GM23338 (cell line): ENCODE measurements around the gene FBXL17. TPM values are rescaled to one million over a fixed set of nuclear protein-coding genes. Genes with fewer than 3 reads are reported as not detected.

Experiments
- ATAC-seq: fragments of 200-7000 bp; cut with Tn5 transposase; 3 replicates; pipeline ENCODE4 v1.9.1; 2020
- DNase-seq: peaks from one replicate; pipeline ENCODE4 v3.0.0-alpha.2; 2015; ENCODE audit warnings: low spot score
- H2AFZ ChIP-seq: fragments of 200-600 bp; sonication (generic); 2 replicates; pipeline ENCODE4 v1.8.0; 2016; ENCODE audit warnings: antibody characterized with exemption, mild to moderate bottlenecking, moderate library complexity
- H3F3A ChIP-seq: fragments of 200-600 bp; sonication (generic); replicated peaks from 2 replicates; pipeline ENCODE4 v1.8.0; 2017; ENCODE audit warnings: antibody characterized with exemption, mixed run types, low read depth
- H3K27ac ChIP-seq: fragments of 200-600 bp; sonication (generic); 2 replicates; pipeline ENCODE4 v1.6.1; 2016; ENCODE audit warnings: low read depth
- H3K27me3 ChIP-seq: fragments of 200-600 bp; sonication (generic); 2 replicates; pipeline ENCODE4 v1.8.0; 2016; ENCODE audit warnings: mild to moderate bottlenecking, mixed run types, moderate library complexity; ENCODE audit not compliant: insufficient read depth
- H3K36me3 ChIP-seq: fragments of 200-600 bp; sonication (generic); 2 replicates; pipeline ENCODE4 v1.8.0; 2016; ENCODE audit warnings: mild to moderate bottlenecking; ENCODE audit not compliant: insufficient read depth
- H3K4me1 ChIP-seq: fragments of 200-600 bp; sonication (generic); 2 replicates; pipeline ENCODE4 v1.8.0; 2016; ENCODE audit warnings: mild to moderate bottlenecking, moderate library complexity; ENCODE audit not compliant: insufficient read depth
- H3K4me2 ChIP-seq: fragments of 200-600 bp; sonication (generic); 2 replicates; pipeline ENCODE4 v1.7.1; 2017; ENCODE audit warnings: mixed run types
- H3K4me3 ChIP-seq: fragments of 200-600 bp; sonication (generic); 2 replicates; pipeline ENCODE4 v1.6.1; 2016; ENCODE audit warnings: mixed run types
- H3K79me2 ChIP-seq: fragments of 200-600 bp; sonication (generic); replicated peaks from 2 replicates; pipeline ENCODE4 v1.8.0; 2017; ENCODE audit warnings: mild to moderate bottlenecking; ENCODE audit not compliant: insufficient read depth
- H3K9me2 ChIP-seq: fragments of 200-600 bp; sonication (generic); 2 replicates; pipeline ENCODE4 v1.8.0; 2017; ENCODE audit not compliant: insufficient read depth
- H4K20me1 ChIP-seq: fragments of 200-600 bp; sonication (generic); replicated peaks from 2 replicates; pipeline ENCODE4 v1.8.0; 2017; ENCODE audit warnings: mild to moderate bottlenecking; ENCODE audit not compliant: insufficient read depth
- H3K27ac Mint-ChIP-seq: 2 replicates; pipeline ENCODE4 v1.8.0; 2020; ENCODE audit warnings: inconsistent platforms, mild to moderate bottlenecking, moderate library complexity, mixed read lengths
- H3K27me3 Mint-ChIP-seq: 3 replicates; pipeline ENCODE4 v1.8.0; 2022; ENCODE audit warnings: low read depth, mild to moderate bottlenecking, moderate library complexity, mixed read lengths, inconsistent platforms; ENCODE audit not compliant: insufficient read depth, poor library complexity
- H3K36me3 Mint-ChIP-seq: 3 replicates; pipeline ENCODE4 v1.8.0; 2021; ENCODE audit warnings: low read depth, mild to moderate bottlenecking, inconsistent platforms, moderate library complexity, mixed read lengths
- H3K4me1 Mint-ChIP-seq: 3 replicates; pipeline ENCODE4 v1.8.0; 2020; ENCODE audit warnings: mild to moderate bottlenecking, inconsistent platforms, mixed read lengths
- H3K4me3 Mint-ChIP-seq: 3 replicates; pipeline ENCODE4 v1.8.0; 2021; ENCODE audit warnings: moderate library complexity, mild to moderate bottlenecking, inconsistent platforms, mixed read lengths
- H3K9me3 Mint-ChIP-seq: 3 replicates; pipeline ENCODE4 v1.8.0; 2020; ENCODE audit warnings: moderate library complexity, mild to moderate bottlenecking, inconsistent platforms, mixed read lengths
- CREB1 ChIP-seq: fragments of 250-450 bp; sonication (Bioruptor Pico); IDR thresholded peaks from 2 replicates; pipeline ENCODE4 v1.5.0; 2020; ENCODE audit warnings: low read depth, mild to moderate bottlenecking, moderate library complexity
- CTCF ChIP-seq, 2 experiments: fragments of 200-600 bp in 1 of 2; sonication (generic) in 1 of 2; conservative IDR thresholded peaks; 2 replicates each; pipeline versions ENCODE4 v1.5.1 to v1.6.1; 2016 to 2017; ENCODE audit warnings: antibody characterized with exemption in 2 of 2, low read depth in 2 of 2, mild to moderate bottlenecking in 2 of 2, moderate library complexity in 1 of 2
- EZH2 ChIP-seq: fragments of 200-600 bp; sonication (generic); IDR thresholded peaks from one replicate; pipeline ENCODE4 v1.8.0; 2017; ENCODE audit warnings: antibody characterized with exemption, mild to moderate bottlenecking, low read depth; ENCODE audit not compliant: unreplicated experiment
- EZH2phosphoT487 ChIP-seq: fragments of 200-600 bp; sonication (generic); IDR thresholded peaks from one replicate; pipeline ENCODE4 v1.8.1; 2018; ENCODE audit warnings: antibody characterized with exemption; ENCODE audit not compliant: unreplicated experiment
- JUNB ChIP-seq: IDR thresholded peaks from one replicate; pipeline ENCODE4 v1.6.1; 2016; ENCODE audit warnings: antibody characterized with exemption; ENCODE audit not compliant: unreplicated experiment
- NANOG ChIP-seq: IDR thresholded peaks from 2 replicates; pipeline ENCODE4 v1.6.1; 2016; ENCODE audit warnings: antibody characterized with exemption, borderline replicate concordance
- POLR2AphosphoS5 ChIP-seq: IDR thresholded peaks from 2 replicates; pipeline ENCODE4 v1.6.1; 2016; ENCODE audit warnings: antibody characterized with exemption, low read depth
- STAT1 ChIP-seq: IDR thresholded peaks from one replicate; pipeline ENCODE4 v1.6.1; 2016; ENCODE audit warnings: antibody characterized with exemption; ENCODE audit not compliant: unreplicated experiment
- ZNF114 ChIP-seq: fragments of 250-450 bp; sonication (Bioruptor Pico); IDR thresholded peaks from 2 replicates; pipeline ENCODE4 v1.5.0; 2020; ENCODE audit warnings: mild to moderate bottlenecking, moderate library complexity
- ZNF331 ChIP-seq: fragments of 250-450 bp; sonication (Bioruptor Pico); IDR thresholded peaks from 2 replicates; pipeline ENCODE4 v1.5.0; 2020; ENCODE audit warnings: low read depth, mild to moderate bottlenecking, moderate library complexity
- ZNF462 ChIP-seq: fragments of 250-450 bp; sonication (Bioruptor Pico); IDR thresholded peaks from 2 replicates; pipeline ENCODE4 v1.5.0; 2020; ENCODE audit warnings: mild to moderate bottlenecking, moderate library complexity
- polyA plus RNA-seq: library from polyadenylated mRNA; unstranded; fragments of >200 nt; fragmentation: Nextera tagmentation; extraction: Ambion mirVana; gene quantifications from 2 replicates; pipeline ENCODE4 v1.2.1, GENCODE V29; 2016
- total RNA-seq: library from RNA; depleted of rRNA; stranded (reverse); fragments of >200 nt; shearing (Covaris generic); gene quantifications from 2 replicates; pipeline ENCODE4 v1.2.3, GENCODE V29; 2014
- TF ChIP-seq, protein P1 (sequence below): IDR thresholded peaks from 2 replicates; pipeline ENCODE4 v1.6.1; 2016; ENCODE audit warnings: antibody characterized with exemption
- TF ChIP-seq, protein P2 (sequence below): IDR thresholded peaks from one replicate; pipeline ENCODE4 v1.6.1; 2018; ENCODE audit warnings: antibody characterized with exemption; ENCODE audit not compliant: unreplicated experiment

The FBXL17 gene
- total and polyA plus RNA-seq, 2 experiments from 2014 or later = 2.0 to 2.7 TPM

DNA sequence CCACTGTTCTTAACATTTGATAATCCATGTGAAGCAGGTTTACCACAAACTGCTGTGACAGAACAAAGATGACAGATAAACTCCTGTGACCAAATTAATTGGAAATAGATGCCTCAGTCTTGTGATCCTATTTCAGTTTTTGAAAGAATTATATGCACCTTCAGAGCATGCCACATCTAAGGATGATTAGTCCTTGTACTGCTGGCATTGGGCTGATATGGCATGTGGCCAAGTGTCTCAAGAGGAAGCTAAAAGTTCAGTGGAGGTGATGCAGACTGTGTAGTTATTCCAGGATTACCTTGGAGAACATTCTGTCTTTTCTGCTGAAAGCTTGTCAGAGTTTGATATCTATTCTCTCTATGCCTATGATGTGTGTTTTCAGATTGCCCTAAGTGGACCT lies 396.8 kb downstream of the FBXL17 start:
- Histone ChIP-seq H3K9me2 (0 out of 2 replicates have a peak, but pooled peaks cover 5% of the 10 kb centered on the region), H3K27me3 (no peaks in the 10 kb centered on the region), H3K4me1 (no peaks in the 10 kb centered on the region), H3K4me2 (no peak overlapping the region), H2AFZ (no peak overlapping the region), H4K20me1 (no peaks in the 10 kb centered on the region), H3K4me3 (no peak overlapping the region), H3F3A (no peaks in the 10 kb centered on the region), H3K27ac (no peak overlapping the region), H3K36me3 (no peaks in the 10 kb centered on the region), H3K79me2 (no peaks in the 10 kb centered on the region)
- ATAC-seq (no peak), DNase-seq (no peak)
- H3K27ac Mint-ChIP-seq = no peak overlapping the region
- no peaks in the 10 kb centered on the region for H3K27me3 Mint-ChIP-seq
- H3K36me3 Mint-ChIP-seq = no peaks in the 10 kb centered on the region
- no peak for TF ChIP-seq ZNF462
- no peak for TF ChIP-seq JUNB
- TF ChIP-seq, protein P1, sequence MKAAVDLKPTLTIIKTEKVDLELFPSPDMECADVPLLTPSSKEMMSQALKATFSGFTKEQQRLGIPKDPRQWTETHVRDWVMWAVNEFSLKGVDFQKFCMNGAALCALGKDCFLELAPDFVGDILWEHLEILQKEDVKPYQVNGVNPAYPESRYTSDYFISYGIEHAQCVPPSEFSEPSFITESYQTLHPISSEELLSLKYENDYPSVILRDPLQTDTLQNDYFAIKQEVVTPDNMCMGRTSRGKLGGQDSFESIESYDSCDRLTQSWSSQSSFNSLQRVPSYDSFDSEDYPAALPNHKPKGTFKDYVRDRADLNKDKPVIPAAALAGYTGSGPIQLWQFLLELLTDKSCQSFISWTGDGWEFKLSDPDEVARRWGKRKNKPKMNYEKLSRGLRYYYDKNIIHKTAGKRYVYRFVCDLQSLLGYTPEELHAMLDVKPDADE = no peak
- TF ChIP-seq EZH2phosphoT487 = no peak
- no peak for TF ChIP-seq NANOG
- TF ChIP-seq STAT1 = no peak
- TF ChIP-seq CREB1 = no peak
- no peak for TF ChIP-seq ZNF331 (CRISPR knock-in tag)
- TF ChIP-seq POLR2AphosphoS5 = no peak
- no peak for TF ChIP-seq ZNF114
- TF ChIP-seq, protein P2, sequence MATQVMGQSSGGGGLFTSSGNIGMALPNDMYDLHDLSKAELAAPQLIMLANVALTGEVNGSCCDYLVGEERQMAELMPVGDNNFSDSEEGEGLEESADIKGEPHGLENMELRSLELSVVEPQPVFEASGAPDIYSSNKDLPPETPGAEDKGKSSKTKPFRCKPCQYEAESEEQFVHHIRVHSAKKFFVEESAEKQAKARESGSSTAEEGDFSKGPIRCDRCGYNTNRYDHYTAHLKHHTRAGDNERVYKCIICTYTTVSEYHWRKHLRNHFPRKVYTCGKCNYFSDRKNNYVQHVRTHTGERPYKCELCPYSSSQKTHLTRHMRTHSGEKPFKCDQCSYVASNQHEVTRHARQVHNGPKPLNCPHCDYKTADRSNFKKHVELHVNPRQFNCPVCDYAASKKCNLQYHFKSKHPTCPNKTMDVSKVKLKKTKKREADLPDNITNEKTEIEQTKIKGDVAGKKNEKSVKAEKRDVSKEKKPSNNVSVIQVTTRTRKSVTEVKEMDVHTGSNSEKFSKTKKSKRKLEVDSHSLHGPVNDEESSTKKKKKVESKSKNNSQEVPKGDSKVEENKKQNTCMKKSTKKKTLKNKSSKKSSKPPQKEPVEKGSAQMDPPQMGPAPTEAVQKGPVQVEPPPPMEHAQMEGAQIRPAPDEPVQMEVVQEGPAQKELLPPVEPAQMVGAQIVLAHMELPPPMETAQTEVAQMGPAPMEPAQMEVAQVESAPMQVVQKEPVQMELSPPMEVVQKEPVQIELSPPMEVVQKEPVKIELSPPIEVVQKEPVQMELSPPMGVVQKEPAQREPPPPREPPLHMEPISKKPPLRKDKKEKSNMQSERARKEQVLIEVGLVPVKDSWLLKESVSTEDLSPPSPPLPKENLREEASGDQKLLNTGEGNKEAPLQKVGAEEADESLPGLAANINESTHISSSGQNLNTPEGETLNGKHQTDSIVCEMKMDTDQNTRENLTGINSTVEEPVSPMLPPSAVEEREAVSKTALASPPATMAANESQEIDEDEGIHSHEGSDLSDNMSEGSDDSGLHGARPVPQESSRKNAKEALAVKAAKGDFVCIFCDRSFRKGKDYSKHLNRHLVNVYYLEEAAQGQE = no peak
- no peak for TF ChIP-seq CTCF (conservative IDR thresholded peaks at IDR 0.05; ENCODE audit: low read depth in 2 of 2)
- no peak for TF ChIP-seq EZH2
- H3K4me3 Mint-ChIP-seq = no peak overlapping the region
- no peaks in the 10 kb centered on the region for H3K9me3 Mint-ChIP-seq
- no peaks in the 10 kb centered on the region for H3K4me1 Mint-ChIP-seq
